Gastrocnemius medialis (tissue), 4 donors: Measurements from ENCODE around the gene CCBE1.

Experiments
- POLR2A ChIP-seq, 2 donors: fragments of 450-650 bp; IDR thresholded peaks; one replicate each; pipeline ENCODE4 v1.6.1; 2017; ENCODE audit warnings: antibody characterized with exemption in 2 of 2, mild to moderate bottlenecking in 2 of 2, moderate library complexity in 2 of 2
- TF ChIP-seq, protein P1 (sequence below), 5 experiments: fragments of 450-650 bp in 3 of 5; fragments of 200-600 bp in 2 of 5; sonication (generic) in 2 of 5; IDR thresholded peaks in 4 of 5; conservative IDR thresholded peaks in 1 of 5; 1 replicate in 4 of 5; 2 replicates in 1 of 5; pipeline ENCODE4 v1.5.1; 2016 to 2019; ENCODE audit warnings: antibody characterized with exemption in 5 of 5, mild to moderate bottlenecking in 3 of 5, moderate library complexity in 3 of 5

DNA sequence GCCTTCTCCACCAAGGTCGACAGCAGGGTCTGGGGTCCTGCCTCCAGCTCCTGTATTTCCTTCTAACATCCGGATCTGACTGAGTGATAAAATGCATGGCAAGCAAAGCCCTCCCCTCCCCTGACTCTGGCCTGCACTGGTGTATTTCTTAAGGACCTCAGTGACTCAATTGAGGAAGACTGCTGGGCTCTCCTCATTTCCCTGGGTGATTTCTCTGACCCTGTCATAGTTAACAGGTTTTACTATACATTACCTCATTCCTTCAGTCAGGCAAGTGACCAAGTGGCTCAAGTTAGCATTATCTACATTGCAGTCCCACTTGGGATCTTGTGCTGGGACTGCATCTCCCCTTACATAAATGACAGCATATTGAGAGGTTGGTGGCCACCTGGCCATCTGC lies 38.8 kb upstream of the CCBE1 start:
- TF ChIP-seq, protein P1, sequence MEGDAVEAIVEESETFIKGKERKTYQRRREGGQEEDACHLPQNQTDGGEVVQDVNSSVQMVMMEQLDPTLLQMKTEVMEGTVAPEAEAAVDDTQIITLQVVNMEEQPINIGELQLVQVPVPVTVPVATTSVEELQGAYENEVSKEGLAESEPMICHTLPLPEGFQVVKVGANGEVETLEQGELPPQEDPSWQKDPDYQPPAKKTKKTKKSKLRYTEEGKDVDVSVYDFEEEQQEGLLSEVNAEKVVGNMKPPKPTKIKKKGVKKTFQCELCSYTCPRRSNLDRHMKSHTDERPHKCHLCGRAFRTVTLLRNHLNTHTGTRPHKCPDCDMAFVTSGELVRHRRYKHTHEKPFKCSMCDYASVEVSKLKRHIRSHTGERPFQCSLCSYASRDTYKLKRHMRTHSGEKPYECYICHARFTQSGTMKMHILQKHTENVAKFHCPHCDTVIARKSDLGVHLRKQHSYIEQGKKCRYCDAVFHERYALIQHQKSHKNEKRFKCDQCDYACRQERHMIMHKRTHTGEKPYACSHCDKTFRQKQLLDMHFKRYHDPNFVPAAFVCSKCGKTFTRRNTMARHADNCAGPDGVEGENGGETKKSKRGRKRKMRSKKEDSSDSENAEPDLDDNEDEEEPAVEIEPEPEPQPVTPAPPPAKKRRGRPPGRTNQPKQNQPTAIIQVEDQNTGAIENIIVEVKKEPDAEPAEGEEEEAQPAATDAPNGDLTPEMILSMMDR (IDR thresholded peaks at IDR 0.05 in 4 of 5, conservative IDR thresholded peaks at IDR 0.05 in 1 of 5), result no peak
- no peak for TF ChIP-seq POLR2A (IDR thresholded peaks at IDR 0.05)
